Loucy (cell line): Measurements from ENCODE around the gene SLC26A6.

Experiments used
- CTCF ChIP-seq: fragments of 200-600 bp; sonication (generic); conservative IDR thresholded peaks from 2 replicates; pipeline ENCODE4 v1.5.1; 2014; ENCODE audit warnings: mild to moderate bottlenecking, antibody characterized with exemption, low read length
- EZH2phosphoT487 ChIP-seq: fragments of 200-600 bp; IDR thresholded peaks from 2 replicates; pipeline ENCODE4 v1.6.1; 2018; ENCODE audit warnings: antibody characterized with exemption, mild to moderate bottlenecking, moderate library complexity, borderline replicate concordance

GRCh38 chr3:48660800-48661400 lies 25.6 kb upstream of the SLC26A6 start:
- TF ChIP-seq EZH2phosphoT487 (no peak), CTCF (no peak)
